Fibroblast of villous mesenchyme (primary cell): Measurements from ENCODE around the gene ERAP2. TPM values are rescaled to one million over a fixed set of nuclear protein-coding genes. Genes with fewer than 3 reads are reported as not detected.
"Not testable (repeated sequence)": the region's sequence is repeated elsewhere in the genome, so short reads cannot be mapped to it uniquely, and the experiment has no call there.

ENCODE experiments used
- DNase-seq: peaks from one replicate; pipeline ENCODE4 v3.0.0-alpha.2; 2010; ENCODE audit warnings: low read depth
- H3K4me3 ChIP-seq: 2 replicates; pipeline ENCODE4 v1.5.1; 2011; ENCODE audit warnings: low read depth, mild to moderate bottlenecking, low read length
- total RNA-seq: library from RNA; depleted of rRNA; stranded (reverse); fragments of >200 nt; gene quantifications from 2 replicates; pipeline ENCODE4 v1.2.3, GENCODE V29; 2012
- TF ChIP-seq, protein P1 (sequence below): IDR thresholded peaks from 2 replicates; pipeline ENCODE4 v1.5.1; 2012; ENCODE audit warnings: low read depth, mild to moderate bottlenecking, low read length; ENCODE audit not compliant: insufficient read depth

Gene ERAP2
- total RNA-seq, 1 donor: 64.8 TPM

DNA sequence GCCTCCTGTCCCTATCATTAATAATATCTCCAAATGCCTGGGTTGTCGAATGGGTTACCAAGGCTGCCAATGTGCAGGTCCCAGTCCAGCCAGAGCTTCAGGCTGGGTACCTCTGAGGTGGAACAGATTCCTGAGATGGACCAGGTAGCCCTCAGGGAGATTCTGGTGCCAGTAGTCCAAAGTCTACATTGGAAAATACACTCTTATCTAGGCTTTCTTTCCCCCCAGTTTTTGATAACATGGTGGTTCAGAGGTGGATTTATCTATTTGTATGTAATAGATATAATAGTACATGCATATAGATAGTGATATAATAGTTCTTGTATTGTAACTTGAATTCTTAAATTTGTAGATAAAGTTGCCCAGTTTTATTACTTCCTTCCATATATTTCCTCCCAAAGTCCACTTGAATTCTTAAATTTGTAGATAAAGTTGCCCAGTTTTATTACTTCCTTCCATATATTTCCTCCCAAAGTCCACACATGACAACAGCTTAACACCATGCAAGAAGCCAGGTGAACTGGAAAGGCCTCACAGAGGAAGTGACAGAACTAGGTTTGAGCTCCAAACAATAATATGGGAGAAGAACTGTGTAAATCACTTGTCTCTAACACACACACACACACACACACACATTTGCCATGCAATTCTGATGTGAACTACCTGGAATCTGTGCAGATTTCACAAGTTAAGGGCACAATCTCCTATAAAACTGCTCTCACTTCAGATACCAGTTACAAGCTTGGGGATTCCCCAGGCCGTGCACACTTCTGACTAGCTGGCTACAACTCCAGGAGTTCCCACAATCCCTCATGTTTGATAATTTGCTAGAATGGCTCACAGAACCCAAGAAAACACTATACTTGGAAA lies 37.9 kb upstream of the ERAP2 start:
- TF ChIP-seq, protein P1, sequence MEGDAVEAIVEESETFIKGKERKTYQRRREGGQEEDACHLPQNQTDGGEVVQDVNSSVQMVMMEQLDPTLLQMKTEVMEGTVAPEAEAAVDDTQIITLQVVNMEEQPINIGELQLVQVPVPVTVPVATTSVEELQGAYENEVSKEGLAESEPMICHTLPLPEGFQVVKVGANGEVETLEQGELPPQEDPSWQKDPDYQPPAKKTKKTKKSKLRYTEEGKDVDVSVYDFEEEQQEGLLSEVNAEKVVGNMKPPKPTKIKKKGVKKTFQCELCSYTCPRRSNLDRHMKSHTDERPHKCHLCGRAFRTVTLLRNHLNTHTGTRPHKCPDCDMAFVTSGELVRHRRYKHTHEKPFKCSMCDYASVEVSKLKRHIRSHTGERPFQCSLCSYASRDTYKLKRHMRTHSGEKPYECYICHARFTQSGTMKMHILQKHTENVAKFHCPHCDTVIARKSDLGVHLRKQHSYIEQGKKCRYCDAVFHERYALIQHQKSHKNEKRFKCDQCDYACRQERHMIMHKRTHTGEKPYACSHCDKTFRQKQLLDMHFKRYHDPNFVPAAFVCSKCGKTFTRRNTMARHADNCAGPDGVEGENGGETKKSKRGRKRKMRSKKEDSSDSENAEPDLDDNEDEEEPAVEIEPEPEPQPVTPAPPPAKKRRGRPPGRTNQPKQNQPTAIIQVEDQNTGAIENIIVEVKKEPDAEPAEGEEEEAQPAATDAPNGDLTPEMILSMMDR: no peak

DNA sequence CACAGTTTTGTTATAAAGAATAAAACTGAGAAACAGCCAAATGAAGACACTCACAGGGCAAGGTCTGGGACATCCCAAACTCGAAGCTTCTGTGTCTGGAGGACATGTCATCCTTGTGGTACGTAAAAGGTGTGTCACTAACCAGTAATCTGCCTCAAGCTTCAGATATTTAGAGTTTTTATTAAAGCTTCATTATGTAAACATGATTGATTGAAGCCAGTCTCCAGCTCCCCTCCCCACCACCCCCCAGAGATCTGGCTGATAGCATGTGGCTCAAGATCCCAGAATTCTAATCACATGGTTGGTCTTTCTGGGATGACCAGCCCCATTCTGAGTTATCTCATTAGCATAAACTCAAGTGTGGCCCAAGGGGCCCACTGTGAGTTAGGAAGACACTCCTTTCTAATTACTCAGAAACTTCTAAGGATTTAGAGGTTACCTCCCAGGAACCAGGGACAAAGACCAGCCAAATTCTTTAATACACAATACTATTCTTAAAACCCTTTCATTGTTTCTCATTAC lies 37.2 kb upstream of the ERAP2 start:
- TF ChIP-seq, protein P1: no peak
- H3K4me3 ChIP-seq: no peak overlapping the region
- DNase-seq: no peak

More for the DNA sequence above, 37.9 kb upstream of the ERAP2 start:
- H3K4me3 ChIP-seq: no peak overlapping the region
- no peak for DNase-seq

DNA sequence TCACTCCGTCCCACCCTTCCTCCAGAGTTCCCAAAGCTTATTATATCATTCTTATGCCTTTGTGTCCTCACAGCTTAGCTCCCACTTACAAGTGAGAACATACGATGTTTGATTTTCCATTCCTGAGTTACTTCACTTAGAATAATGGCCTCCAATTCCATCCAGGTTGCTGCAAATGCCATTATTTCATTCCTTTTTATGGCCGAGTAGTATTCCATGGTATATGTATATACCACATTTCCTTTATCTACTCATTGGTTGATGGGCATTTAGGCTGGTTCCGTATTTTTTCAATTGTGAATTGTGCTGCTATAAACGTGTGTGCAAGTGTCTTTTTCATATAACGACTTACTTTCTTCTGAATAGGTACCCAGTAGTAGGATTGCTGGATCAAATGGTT lies 34.4 kb upstream of the ERAP2 start:
- H3K4me3 ChIP-seq, DNase-seq: not testable (repeated sequence)

DNA sequence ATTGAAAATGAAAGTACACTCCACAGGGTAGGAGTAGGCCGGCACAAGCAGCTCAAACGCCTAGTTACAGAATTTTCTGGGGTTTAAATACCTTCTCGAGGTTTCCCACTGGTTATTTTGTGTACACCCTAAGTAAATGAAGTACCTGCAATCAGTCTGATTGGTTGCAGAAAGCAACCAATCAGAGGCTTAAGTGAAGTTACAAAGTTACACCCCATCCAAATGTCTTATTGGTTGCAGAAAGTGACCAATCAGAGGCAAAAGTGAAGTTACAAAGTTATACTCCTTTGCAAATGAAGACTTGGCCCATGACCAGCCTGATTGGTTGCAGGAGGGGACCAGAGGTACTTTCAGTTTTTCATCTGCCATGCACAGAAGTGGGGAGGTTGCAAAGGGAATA lies 33.2 kb upstream of the ERAP2 start:
- DNase-seq: no peak
- TF ChIP-seq, protein P1: no peak
- H3K4me3 ChIP-seq: no peak overlapping the region

DNA sequence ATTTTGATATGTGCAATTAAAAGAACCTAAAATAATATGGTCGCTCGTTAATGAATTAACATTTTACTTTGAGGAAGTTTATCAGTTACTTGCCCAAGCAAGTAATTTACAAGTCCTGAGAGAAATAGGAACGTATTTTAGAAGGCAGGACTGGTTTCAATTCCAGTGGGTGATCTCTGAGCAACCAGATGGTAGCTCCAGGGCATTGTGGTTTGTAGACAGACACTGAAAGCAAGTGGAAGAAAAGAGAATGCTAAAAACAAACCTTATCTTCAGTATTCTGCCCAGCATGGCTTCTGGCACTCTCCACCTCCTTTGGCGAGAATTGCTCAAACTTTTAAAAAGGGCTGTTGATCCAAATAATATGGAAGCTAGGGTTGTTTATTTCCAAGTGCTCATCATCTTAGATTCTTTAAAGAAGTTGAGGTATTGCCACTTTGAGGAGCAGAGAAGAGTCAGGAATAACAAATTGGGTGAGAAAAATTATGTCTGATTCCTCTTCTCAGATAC lies 31.8 kb upstream of the ERAP2 start:
- TF ChIP-seq, protein P1: no peak
- peak; percentile 18 for DNase-seq
- no peak overlapping the region for H3K4me3 ChIP-seq

DNA sequence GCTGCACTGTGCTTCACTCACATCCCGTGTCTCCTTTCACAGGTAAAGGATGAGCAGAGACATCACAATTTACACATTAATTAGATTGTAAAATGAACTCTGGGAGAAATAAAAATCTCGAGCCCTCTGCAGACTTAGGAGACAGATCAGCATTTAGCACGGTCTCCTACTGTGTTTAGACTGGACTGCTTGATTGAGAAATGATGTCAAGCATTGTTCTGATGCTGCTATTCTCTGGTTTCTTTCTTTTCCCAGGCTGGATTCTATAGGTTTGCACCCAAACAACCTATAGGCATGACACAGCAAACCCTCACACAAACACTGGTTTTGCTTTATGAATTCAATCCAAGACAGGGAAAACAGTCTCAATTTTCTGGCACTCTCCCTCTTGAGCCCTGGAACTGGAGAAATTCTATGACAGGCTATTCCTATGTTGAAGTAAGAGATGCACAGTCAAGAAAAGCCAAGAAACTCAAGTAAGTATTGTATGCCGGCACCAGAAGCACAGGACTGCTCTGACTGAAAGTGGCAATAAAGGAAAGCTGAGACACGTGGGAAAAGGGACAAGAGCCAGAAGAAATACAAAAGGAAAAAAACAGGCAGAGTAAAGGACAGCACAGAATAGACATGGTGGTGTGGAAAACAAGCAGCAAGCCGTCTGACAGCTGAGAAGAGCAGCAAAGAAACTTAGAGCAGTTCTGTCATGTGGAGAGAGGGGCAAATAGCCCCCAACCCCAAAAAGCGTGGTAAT lies 24.8 kb upstream of the ERAP2 start:
- no peak for DNase-seq
- no peak overlapping the region for H3K4me3 ChIP-seq

More for the DNA sequence above, 24.8 kb upstream of the ERAP2 start:
- TF ChIP-seq, protein P1: no peak
